Neural progenitor cell (in vitro differentiated cells): ENCODE data around the gene RFFL. TPM values are rescaled to one million over a fixed set of nuclear protein-coding genes. Genes with fewer than 3 reads are reported as not detected.

Source experiments
- DNase-seq: peaks from one replicate; pipeline ENCODE4 v3.0.0-alpha.2; 2016; ENCODE audit warnings: low spot score
- H2AFZ ChIP-seq: fragments of 200-600 bp; sonication (generic); replicated peaks from 2 replicates; pipeline ENCODE4 v1.6.1; 2016; ENCODE audit warnings: antibody characterized with exemption
- H3F3A ChIP-seq: fragments of 200-600 bp; sonication (generic); 2 replicates; pipeline ENCODE4 v1.6.1; 2016; ENCODE audit warnings: antibody characterized with exemption, low read depth
- H3K27ac ChIP-seq: fragments of 200-600 bp; sonication (generic); 2 replicates; pipeline ENCODE4 v1.5.1; 2016; ENCODE audit warnings: mild to moderate bottlenecking
- H3K27me3 ChIP-seq: fragments of 200-600 bp; sonication (generic); 2 replicates; pipeline ENCODE4 v1.6.1; 2016; ENCODE audit warnings: mild to moderate bottlenecking, moderate library complexity
- H3K36me3 ChIP-seq: fragments of 200-600 bp; sonication (generic); 2 replicates; pipeline ENCODE4 v1.5.1; 2016
- H3K4me1 ChIP-seq: fragments of 200-600 bp; sonication (generic); 2 replicates; pipeline ENCODE4 v1.6.1; 2016; ENCODE audit warnings: mixed run types
- H3K4me2 ChIP-seq: fragments of 200-600 bp; sonication (generic); 2 replicates; pipeline ENCODE4 v1.6.1; 2016
- H3K4me3 ChIP-seq: fragments of 200-600 bp; sonication (generic); 2 replicates; pipeline ENCODE4 v1.5.1; 2016
- H3K79me2 ChIP-seq: fragments of 200-600 bp; sonication (generic); 2 replicates; pipeline ENCODE4 v1.6.1; 2016; ENCODE audit warnings: low read depth
- H3K9ac ChIP-seq: fragments of 200-600 bp; sonication (generic); 2 replicates; pipeline ENCODE4 v1.6.1; 2016
- H3K9me3 ChIP-seq: fragments of 200-600 bp; sonication (generic); 2 replicates; pipeline ENCODE4 v1.5.1; 2016; ENCODE audit warnings: low read depth
- H4K20me1 ChIP-seq: fragments of 200-600 bp; sonication (generic); 2 replicates; pipeline ENCODE4 v1.6.1; 2016; ENCODE audit warnings: low read depth
- H3K27ac Mint-ChIP-seq: 3 replicates; pipeline ENCODE4 v1.8.0; 2021; ENCODE audit warnings: mixed read lengths
- H3K27me3 Mint-ChIP-seq: 2 replicates; pipeline ENCODE4 v1.8.0; 2022; ENCODE audit warnings: low read depth, mild to moderate bottlenecking, inconsistent platforms, moderate library complexity, mixed read lengths; ENCODE audit not compliant: insufficient read depth
- H3K36me3 Mint-ChIP-seq: 3 replicates; pipeline ENCODE4 v1.8.0; 2021; ENCODE audit warnings: mixed read lengths
- H3K4me1 Mint-ChIP-seq: 3 replicates; pipeline ENCODE4 v1.8.0; 2021; ENCODE audit warnings: mixed read lengths
- H3K4me3 Mint-ChIP-seq: 3 replicates; pipeline ENCODE4 v1.8.0; 2021; ENCODE audit warnings: mild to moderate bottlenecking, moderate library complexity, mixed read lengths
- H3K9me3 Mint-ChIP-seq: 3 replicates; pipeline ENCODE4 v1.8.0; 2020; ENCODE audit warnings: mixed read lengths
- EZH2 ChIP-seq: fragments of 200-600 bp; sonication (generic); IDR thresholded peaks from 2 replicates; pipeline ENCODE4 v1.6.1; 2017; ENCODE audit warnings: antibody characterized with exemption, mild to moderate bottlenecking, moderate library complexity
- EZH2phosphoT487 ChIP-seq: fragments of 200-600 bp; sonication (generic); IDR thresholded peaks from 2 replicates; pipeline ENCODE4 v1.6.1; 2017; ENCODE audit warnings: antibody characterized with exemption
- small RNA-seq: library from RNA; depleted of rRNA; stranded (forward); fragments of <200 nt; gene quantifications from one replicate; pipeline ENCODE3, GENCODE V24; 2015
- total RNA-seq: library from RNA; depleted of rRNA; stranded (reverse); fragments of >200 nt; gene quantifications from 2 replicates; pipeline ENCODE4 v1.2.3, GENCODE V29; 2015; ENCODE audit warnings: low replicate concordance
- TF ChIP-seq, protein P1 (sequence below): fragments of 200-600 bp; sonication (generic); IDR thresholded peaks from 2 replicates; pipeline ENCODE4 v1.5.1; 2017; ENCODE audit warnings: antibody characterized with exemption, mild to moderate bottlenecking

The RFFL gene
- total RNA-seq, 1 donor from 2014 or later: 20.6 TPM

DNA sequence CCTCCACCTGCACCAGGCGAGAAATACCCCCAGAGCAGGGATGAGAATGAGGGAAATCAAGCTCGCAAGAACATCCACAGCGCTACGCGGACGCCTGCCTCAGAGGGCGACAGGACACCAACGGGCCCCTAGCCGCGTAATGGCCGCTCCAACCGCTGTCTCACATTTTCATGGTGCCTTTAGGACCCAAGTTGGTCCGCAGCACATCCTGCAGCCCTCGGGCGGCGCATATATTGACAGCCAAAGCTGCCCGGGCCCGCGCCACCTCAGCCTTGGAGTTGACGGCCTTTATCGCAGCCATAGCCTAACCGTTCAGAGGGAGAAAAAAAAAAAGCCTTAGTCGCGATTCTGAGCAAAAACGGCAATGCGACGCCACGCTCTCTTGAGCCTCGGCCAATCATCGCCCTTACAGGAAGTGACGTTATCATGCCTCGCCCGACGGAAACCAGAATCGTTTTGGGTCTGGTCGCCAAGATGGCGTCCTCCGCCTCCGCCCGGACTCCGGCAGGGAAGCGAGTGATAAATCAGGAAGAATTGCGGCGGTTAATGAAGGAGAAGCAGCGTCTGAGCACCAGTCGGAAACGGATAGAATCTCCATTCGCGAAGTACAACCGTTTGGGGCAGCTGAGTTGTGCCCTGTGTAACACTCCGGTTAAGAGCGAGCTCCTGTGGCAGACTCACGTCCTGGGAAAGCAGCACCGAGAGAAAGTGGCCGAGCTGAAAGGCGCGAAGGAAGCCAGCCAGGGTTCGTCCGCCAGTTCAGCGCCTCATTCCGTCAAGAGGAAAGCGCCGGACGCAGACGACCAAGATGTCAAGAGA is 102.2 kb downstream of the RFFL start, which contains the start of the genes CCT6B and ZNF830:
TSS of gene CCT6B (minus strand) at position 368 of the 819 bp plus-strand sequence. CDS start at position 301, 67 bp downstream.
TSS of gene ZNF830 (plus strand) at position 448 of the 819 bp plus-strand sequence. CDS start at position 475, 27 bp downstream.
- Mint-ChIP-seq H3K9me3 (no peaks in the 10 kb centered on the region), H3K27ac (peak within 1 kb of the TSS; percentile 99), H3K36me3 (no peaks in the 10 kb centered on the region), H3K4me1 (peaks cover 10% of the 10 kb centered on the region), H3K27me3 (no peaks in the 10 kb centered on the region), H3K4me3 (peak within 1 kb of the TSS; percentile 100)
- TF ChIP-seq, protein P1, sequence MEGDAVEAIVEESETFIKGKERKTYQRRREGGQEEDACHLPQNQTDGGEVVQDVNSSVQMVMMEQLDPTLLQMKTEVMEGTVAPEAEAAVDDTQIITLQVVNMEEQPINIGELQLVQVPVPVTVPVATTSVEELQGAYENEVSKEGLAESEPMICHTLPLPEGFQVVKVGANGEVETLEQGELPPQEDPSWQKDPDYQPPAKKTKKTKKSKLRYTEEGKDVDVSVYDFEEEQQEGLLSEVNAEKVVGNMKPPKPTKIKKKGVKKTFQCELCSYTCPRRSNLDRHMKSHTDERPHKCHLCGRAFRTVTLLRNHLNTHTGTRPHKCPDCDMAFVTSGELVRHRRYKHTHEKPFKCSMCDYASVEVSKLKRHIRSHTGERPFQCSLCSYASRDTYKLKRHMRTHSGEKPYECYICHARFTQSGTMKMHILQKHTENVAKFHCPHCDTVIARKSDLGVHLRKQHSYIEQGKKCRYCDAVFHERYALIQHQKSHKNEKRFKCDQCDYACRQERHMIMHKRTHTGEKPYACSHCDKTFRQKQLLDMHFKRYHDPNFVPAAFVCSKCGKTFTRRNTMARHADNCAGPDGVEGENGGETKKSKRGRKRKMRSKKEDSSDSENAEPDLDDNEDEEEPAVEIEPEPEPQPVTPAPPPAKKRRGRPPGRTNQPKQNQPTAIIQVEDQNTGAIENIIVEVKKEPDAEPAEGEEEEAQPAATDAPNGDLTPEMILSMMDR: no peak
- peak; percentile 28 for TF ChIP-seq EZH2
- Histone ChIP-seq H3K36me3 (peaks cover 9% of the 10 kb centered on the region), H3K9ac (peak within 1 kb of the TSS; percentile 97), H3K4me3 (peak within 1 kb of the TSS; percentile 98), H3F3A (no peaks in the 10 kb centered on the region), H2AFZ (peak within 1 kb of the TSS; percentile 99), H3K9me3 (no peaks in the 10 kb centered on the region), H3K27me3 (peaks cover 40% of the 10 kb centered on the region), H3K79me2 (peaks cover 25% of the 10 kb centered on the region), H3K4me1 (peaks cover 10% of the 10 kb centered on the region), H4K20me1 (no peaks in the 10 kb centered on the region), H3K27ac (peak within 1 kb of the TSS; percentile 87), H3K4me2 (peak within 1 kb of the TSS; percentile 87)
- DNase-seq: peak; percentile 97

DNA sequence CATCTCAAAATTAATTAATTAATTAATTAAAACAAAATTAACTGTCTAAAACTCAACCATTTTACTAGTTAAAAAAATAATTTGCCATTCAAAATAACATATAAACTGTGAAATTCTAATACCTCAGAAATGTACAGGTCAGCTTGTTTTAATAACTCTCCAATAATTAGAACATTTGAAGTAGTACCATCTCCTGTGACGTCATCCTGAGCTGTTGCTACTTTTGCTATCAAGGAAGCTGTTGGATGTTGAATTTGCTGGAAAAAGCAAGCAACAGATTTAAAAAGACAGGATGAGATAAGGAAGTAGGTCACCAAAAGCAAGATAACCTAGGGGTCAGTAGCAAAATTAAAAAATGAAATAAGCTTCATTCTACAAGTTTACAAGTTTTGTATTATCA is 105.1 kb downstream of the RFFL start:
- H3K36me3 Mint-ChIP-seq: no peaks in the 10 kb centered on the region
- no peak overlapping the region for H3K4me2 ChIP-seq
- H3K27me3 ChIP-seq: peaks cover 64% of the 10 kb centered on the region
- no peaks in the 10 kb centered on the region for H4K20me1 ChIP-seq
- peaks cover 20% of the 10 kb centered on the region for H3K79me2 ChIP-seq
- peaks cover 8% of the 10 kb centered on the region for H3K36me3 ChIP-seq
- DNase-seq: no peak
- H3K9me3 Mint-ChIP-seq: no peaks in the 10 kb centered on the region
- no peak overlapping the region for H2AFZ ChIP-seq
- H3F3A ChIP-seq: no peaks in the 10 kb centered on the region
- no peak overlapping the region for H3K27ac ChIP-seq
- no peak overlapping the region for H3K4me3 ChIP-seq
- peaks cover 10% of the 10 kb centered on the region for H3K4me1 Mint-ChIP-seq
- TF ChIP-seq EZH2 (no peak), EZH2phosphoT487 (no peak)
- TF ChIP-seq, protein P1: no peak
- H3K4me1 ChIP-seq: peaks cover 10% of the 10 kb centered on the region
- no peak overlapping the region for H3K27ac Mint-ChIP-seq
- H3K27me3 Mint-ChIP-seq: peaks cover 2% of the 10 kb centered on the region
- H3K9me3 ChIP-seq: no peaks in the 10 kb centered on the region
- H3K9ac ChIP-seq: no peak overlapping the region
- H3K4me3 Mint-ChIP-seq: no peak overlapping the region

Small RNA genes lying within 50 kb of the gene (small RNA-seq; reads per million reads assigned to genes)
- not detected for gene AC004223.1
- not detected for gene RNU6-840P

Other genes starting within 250 kb of the RFFL start
- gene CCT6B, start 102.2 kb downstream of the RFFL start, total RNA-seq: 3.4 and 5.0 TPM in 2 replicates
- gene ZNF830, start 102.2 kb downstream of the RFFL start, total RNA-seq: 14.5 and 26.1 TPM in 2 replicates
- gene LIG3, start 83.2 kb downstream of the RFFL start, total RNA-seq: 89.6 and 97.0 TPM in 2 replicates
- 9.0 and 13.2 TPM in 2 replicates for gene RAD51D, start 56.2 kb upstream of the RFFL start, total RNA-seq
- 0.25 TPM in 1 of 2 replicates, not detected in the other for gene FNDC8, start 57.9 kb upstream of the RFFL start, total RNA-seq
- 12.4 and 29.5 TPM in 2 replicates for gene NLE1, start 78.6 kb upstream of the RFFL start, total RNA-seq
- not detected in 2 replicates for gene UNC45B, start 84.1 kb upstream of the RFFL start, total RNA-seq
- gene SLC35G3, start 130.7 kb upstream of the RFFL start, total RNA-seq: not detected in 2 replicates
- 3.5 and 5.8 TPM in 2 replicates for gene SLFN5, start 179.4 kb upstream of the RFFL start, total RNA-seq